Astrocyte of the spinal cord (primary cell): ENCODE results near the gene C3.
"Not testable (repeated sequence)": the region's sequence is repeated elsewhere in the genome, so short reads cannot be mapped to it uniquely, and the experiment has no call there.

ENCODE experiments used
- DNase-seq: peaks from one replicate; pipeline ENCODE4 v3.0.0; 2011; ENCODE audit warnings: low read depth, low spot score
- H3K4me3 ChIP-seq: 2 replicates; pipeline ENCODE4 v1.5.1; 2011; ENCODE audit warnings: low read depth, mild to moderate bottlenecking, low read length, moderate library complexity
- in situ Hi-C: cut with HindIII; loops from 2 replicates; pipeline ENCODE4 v1.10.0; 2017; ENCODE audit warnings: low sequenced_read_pairs
- TF ChIP-seq, protein P1 (sequence below): IDR thresholded peaks from 2 replicates; pipeline ENCODE4 v1.5.1; 2012; ENCODE audit warnings: low read depth, mild to moderate bottlenecking, low read length, inconsistent platforms

Gene C3

DNA sequence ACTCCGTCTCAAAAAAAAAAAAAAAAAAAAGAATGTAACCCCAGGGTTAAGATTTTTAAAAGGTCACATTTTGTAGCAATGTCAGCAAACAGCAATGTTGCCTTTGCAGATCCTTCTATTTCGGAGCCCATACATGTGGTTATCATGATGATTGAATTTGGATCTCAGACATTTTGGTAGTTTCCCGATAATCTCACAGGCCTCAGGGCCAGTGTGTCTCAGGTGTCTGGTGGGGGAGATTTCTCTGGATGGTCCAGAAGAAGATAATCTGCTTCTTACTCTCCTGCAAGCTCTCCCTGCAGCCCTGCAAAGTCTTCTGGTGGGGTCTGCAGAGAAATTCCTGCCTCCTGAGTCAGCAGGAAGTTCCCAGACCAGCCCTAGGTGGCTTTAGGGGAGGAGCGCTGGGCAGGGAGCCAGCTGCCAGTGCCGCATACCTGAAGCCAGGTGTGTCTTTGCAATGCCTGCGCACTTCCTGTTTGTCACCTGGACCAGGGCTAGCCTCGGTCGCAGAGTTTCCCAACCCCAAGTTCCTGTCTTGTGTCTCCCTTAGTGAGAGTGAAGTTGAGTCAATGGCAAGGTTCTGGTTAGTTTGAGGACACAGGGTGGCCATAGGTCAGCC is 45.4 kb upstream of the C3 start:
- TF ChIP-seq, protein P1, sequence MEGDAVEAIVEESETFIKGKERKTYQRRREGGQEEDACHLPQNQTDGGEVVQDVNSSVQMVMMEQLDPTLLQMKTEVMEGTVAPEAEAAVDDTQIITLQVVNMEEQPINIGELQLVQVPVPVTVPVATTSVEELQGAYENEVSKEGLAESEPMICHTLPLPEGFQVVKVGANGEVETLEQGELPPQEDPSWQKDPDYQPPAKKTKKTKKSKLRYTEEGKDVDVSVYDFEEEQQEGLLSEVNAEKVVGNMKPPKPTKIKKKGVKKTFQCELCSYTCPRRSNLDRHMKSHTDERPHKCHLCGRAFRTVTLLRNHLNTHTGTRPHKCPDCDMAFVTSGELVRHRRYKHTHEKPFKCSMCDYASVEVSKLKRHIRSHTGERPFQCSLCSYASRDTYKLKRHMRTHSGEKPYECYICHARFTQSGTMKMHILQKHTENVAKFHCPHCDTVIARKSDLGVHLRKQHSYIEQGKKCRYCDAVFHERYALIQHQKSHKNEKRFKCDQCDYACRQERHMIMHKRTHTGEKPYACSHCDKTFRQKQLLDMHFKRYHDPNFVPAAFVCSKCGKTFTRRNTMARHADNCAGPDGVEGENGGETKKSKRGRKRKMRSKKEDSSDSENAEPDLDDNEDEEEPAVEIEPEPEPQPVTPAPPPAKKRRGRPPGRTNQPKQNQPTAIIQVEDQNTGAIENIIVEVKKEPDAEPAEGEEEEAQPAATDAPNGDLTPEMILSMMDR = no peak
- in situ Hi-C loops = no loop called here
- no peak for DNase-seq
- no peak overlapping the region for H3K4me3 ChIP-seq

DNA sequence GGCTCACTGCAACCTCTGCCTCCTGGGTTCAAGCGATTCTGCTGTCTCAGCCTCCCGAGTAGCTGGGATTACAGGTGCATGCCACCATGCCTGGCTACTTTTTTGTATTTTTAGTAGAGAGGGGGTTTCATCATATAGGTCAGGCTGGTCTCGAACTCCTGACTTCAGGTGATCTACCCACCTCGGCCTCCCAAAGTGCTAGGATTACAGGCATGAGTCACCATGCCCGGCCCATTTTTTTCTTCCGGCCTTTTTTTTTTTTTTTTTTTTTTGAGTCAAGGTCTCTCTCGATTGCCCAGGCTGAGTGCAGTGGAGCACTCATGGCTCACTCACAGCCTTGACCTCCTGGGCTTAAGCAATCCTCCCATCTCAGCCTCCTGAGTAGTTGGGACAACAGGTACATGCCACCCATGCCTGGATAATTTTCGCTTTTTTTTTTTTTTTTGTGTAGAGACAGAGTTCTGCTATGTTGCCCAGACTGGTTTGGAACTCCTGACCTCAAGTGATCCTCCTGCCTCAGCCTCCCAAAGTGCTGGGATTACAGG is 41.9 kb upstream of the C3 start:
- DNase-seq, in situ Hi-C loops: not testable (repeated sequence)

DNA sequence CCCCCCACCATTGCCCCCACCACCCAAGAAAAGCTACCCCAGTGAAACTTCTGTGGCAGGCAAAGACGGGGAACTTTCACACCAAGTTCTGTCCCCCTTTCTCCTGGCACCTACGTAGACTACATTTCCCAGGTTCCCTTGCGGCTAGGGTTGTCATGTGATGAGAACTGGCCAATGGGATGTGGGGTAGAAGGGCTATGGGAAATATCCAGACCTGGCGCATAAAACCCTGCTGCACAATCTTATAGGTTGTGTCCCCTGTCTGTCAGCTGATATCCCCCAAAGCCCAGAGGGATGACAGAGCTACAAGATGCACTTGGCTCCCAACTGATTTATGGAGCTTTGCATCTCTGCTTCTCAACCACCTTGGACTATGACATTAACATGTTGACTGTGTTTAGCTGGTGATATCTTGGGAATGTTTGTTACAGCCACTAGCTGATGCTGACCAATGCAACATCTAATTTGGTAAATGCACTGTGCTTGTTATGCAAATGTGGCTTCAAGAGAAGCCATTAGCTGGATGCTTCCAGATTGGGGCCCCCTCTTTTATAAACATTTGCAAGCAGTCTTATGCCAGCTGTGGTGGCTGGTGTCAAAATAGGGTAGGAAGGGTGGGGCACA is 40.7 kb upstream of the C3 start:
- no peak overlapping the region for H3K4me3 ChIP-seq
- in situ Hi-C loops = no loop called here
- no peak for DNase-seq
- TF ChIP-seq, protein P1 = no peak

More for the DNA sequence above, 41.9 kb upstream of the C3 start:
- H3K4me3 ChIP-seq = not testable (repeated sequence)

DNA sequence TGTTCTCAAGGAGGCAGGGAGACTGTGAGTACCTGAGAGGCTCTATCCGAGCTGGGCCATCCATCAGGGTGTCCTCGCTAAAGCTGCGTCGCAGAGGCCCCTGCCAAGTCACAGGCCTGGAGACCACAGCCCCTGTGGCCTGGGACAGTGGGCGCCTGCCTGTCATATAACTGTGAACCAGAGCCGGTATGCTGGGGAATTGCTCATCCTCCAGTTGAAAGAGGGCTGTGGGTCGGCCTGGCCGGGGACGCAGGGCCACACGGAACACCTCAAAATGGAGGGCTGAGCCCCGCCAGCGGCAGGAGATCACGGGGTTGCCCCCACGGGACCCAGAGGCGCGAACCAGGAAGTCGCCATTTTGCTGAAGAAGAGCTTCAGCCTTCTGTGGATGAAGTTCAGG is 40.2 kb upstream of the C3 start:
- in situ Hi-C loops = no loop called here
- TF ChIP-seq, protein P1 = no peak
- no peak for DNase-seq

GRCh38 chr19:6754653-6755463 is 34.4 kb upstream of the C3 start:
- TF ChIP-seq, protein P1 = no peak
- no peak overlapping the region for H3K4me3 ChIP-seq
- DNase-seq = no peak
- in situ Hi-C loops = no loop called here

More for the DNA sequence above, 40.2 kb upstream of the C3 start:
- no peak overlapping the region for H3K4me3 ChIP-seq

DNA sequence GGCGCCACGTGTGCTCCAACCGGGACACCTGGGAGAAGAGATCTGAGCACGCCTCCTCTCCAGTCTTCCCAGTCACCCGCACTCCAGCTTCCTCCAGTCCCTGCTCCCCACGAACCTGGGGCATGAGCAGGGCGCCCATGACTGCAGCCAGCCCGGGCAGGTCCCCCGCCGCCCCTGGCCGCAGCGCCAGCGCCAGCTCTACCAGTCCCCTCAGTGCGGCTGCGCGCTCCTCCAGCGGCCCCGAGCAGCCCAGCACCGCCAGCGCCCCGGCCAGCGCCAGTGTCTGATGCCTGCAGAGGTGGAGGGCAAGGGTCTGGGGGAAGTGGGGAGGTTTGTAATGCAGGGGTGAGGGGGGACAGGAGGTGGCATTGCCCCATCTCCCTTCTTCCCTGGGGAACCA is 33.7 kb upstream of the C3 start:
- DNase-seq = no peak
- no peak overlapping the region for H3K4me3 ChIP-seq
- in situ Hi-C loops = no loop called here
- TF ChIP-seq, protein P1 = no peak
